ENCODE results near the gene DLL4.

GRCh38 chr15:40986820-40987219 lies 57.7 kb downstream of the DLL4 start:
- no peak for TF ChIP-seq POLR2A (IDR thresholded peaks at IDR 0.05)
- no peak for TF ChIP-seq CTCF (IDR thresholded peaks at IDR 0.05)

Measured in lower leg skin (tissue), 3 donors.